Keratinocyte (primary cell): ENCODE results near the gene ERBIN. TPM values are rescaled to one million over a fixed set of nuclear protein-coding genes. Genes with fewer than 3 reads are reported as not detected.

Experiments
- DNase-seq: peaks from one replicate; pipeline ENCODE4 v3.0.0-alpha.2; 2011; ENCODE audit warnings: low read depth, missing footprints, low spot score
- FAIRE-seq: peaks from 2 replicates; lab custom pipeline; 2011; peaks lifted over from hg19 to GRCh38; lab: Jason Lieb, UNC
- H2AFZ ChIP-seq: 2 replicates; pipeline ENCODE4 v1.6.0; 2012; ENCODE audit warnings: low read length, control low read depth, inconsistent platforms; ENCODE audit not compliant: control insufficient read depth
- H3K27ac ChIP-seq: 2 replicates; pipeline ENCODE4 v1.5.1; 2011; ENCODE audit warnings: low read length; ENCODE audit not compliant: control insufficient read depth, insufficient read depth
- H3K27me3 ChIP-seq: 3 replicates; pipeline ENCODE4 v1.6.0; 2011; ENCODE audit warnings: low read length; ENCODE audit not compliant: control insufficient read depth, insufficient read depth; ENCODE audit errors: extremely low read depth
- H3K36me3 ChIP-seq, 2 experiments: 2 replicates in 1 of 2; 3 replicates in 1 of 2; pipeline ENCODE4 v1.5.1; 2011; ENCODE audit warnings: low read length in 2 of 2, mild to moderate bottlenecking in 1 of 2; ENCODE audit not compliant: control insufficient read depth in 2 of 2, insufficient read depth in 2 of 2; ENCODE audit errors: extremely low read depth in 1 of 2
- H3K4me1 ChIP-seq: 3 replicates; pipeline ENCODE4 v1.5.1; 2011; ENCODE audit warnings: low read length; ENCODE audit not compliant: control insufficient read depth, insufficient read depth; ENCODE audit errors: extremely low read depth
- H3K4me2 ChIP-seq: 3 replicates; pipeline ENCODE4 v1.6.0; 2011; ENCODE audit warnings: low read depth, low read length; ENCODE audit not compliant: control insufficient read depth, insufficient read depth; ENCODE audit errors: extremely low read depth
- H3K4me3 ChIP-seq, 3 experiments: fragments of 200-600 bp in 1 of 3; sonication (generic) in 1 of 3; 2 replicates in 2 of 3; 3 replicates in 1 of 3; pipeline ENCODE4 v1.5.1; 2011 to 2016; ENCODE audit warnings: low read length in 3 of 3, mild to moderate bottlenecking in 3 of 3, control low read depth in 2 of 3, inconsistent platforms in 1 of 3, low read depth in 1 of 3, mixed read lengths in 1 of 3, mixed run types in 1 of 3, moderate library complexity in 1 of 3; ENCODE audit not compliant: control insufficient read depth in 2 of 3, insufficient read depth in 2 of 3; ENCODE audit errors: extremely low read depth in 1 of 3
- H3K79me2 ChIP-seq: 2 replicates; pipeline ENCODE4 v1.6.0; 2012; ENCODE audit warnings: low read length; ENCODE audit not compliant: control insufficient read depth, insufficient read depth
- H3K9ac ChIP-seq: 3 replicates; pipeline ENCODE4 v1.6.0; 2011; ENCODE audit warnings: low read length; ENCODE audit not compliant: control insufficient read depth, insufficient read depth; ENCODE audit errors: extremely low read depth
- H3K9me1 ChIP-seq: 3 replicates; pipeline ENCODE4 v1.6.0; 2011; ENCODE audit warnings: low read length; ENCODE audit not compliant: control insufficient read depth, insufficient read depth; ENCODE audit errors: extremely low read depth
- H3K9me3 ChIP-seq: 2 replicates; pipeline ENCODE4 v1.5.1; 2012; ENCODE audit warnings: low read depth, low read length; ENCODE audit not compliant: control insufficient read depth
- H4K20me1 ChIP-seq: 3 replicates; pipeline ENCODE4 v1.6.0; 2011; ENCODE audit warnings: low read length; ENCODE audit not compliant: control insufficient read depth, insufficient read depth; ENCODE audit errors: extremely low read depth
- EZH2 ChIP-seq: IDR thresholded peaks from one replicate; pipeline ENCODE4 v1.6.1; 2012; ENCODE audit warnings: inconsistent platforms, mild to moderate bottlenecking, low read length, moderate library complexity
- dilution Hi-C: fragments of 300-500 bp; cut with MboI; formaldehyde crosslinking; loops from one replicate; pipeline ENCODE4 v1.7.0; 2020; ENCODE audit warnings: low sequenced_read_pairs; ENCODE audit not compliant: extremely low pct_ligation_motif_present
- polyA plus RNA-seq, 5 experiments: library from polyadenylated mRNA; depleted of rRNA in 3 of 5; stranded (reverse) in 3 of 5; stranded (forward) in 1 of 5; unstranded in 1 of 5; fragments of >200 nt; gene quantifications; 1 replicate in 1 of 5; 2 replicates in 3 of 5; 3 replicates in 1 of 5; pipeline versions ENCODE4 v1.2.1 to v1.2.3, GENCODE V29; 2011 to 2012; ENCODE audit warnings: missing spikeins in 2 of 5, low read depth in 1 of 5, low replicate concordance in 1 of 5
- TF ChIP-seq, protein P1 (sequence below), 3 experiments: IDR thresholded peaks in 1 of 3; conservative IDR thresholded peaks in 1 of 3; optimal IDR thresholded peaks in 1 of 3; 2 replicates in 2 of 3; 3 replicates in 1 of 3; pipeline versions ENCODE3 to v1.5.1; 2011; ENCODE audit warnings: low read length in 3 of 3, mild to moderate bottlenecking in 3 of 3, moderate library complexity in 2 of 3, control low read depth in 1 of 3, inconsistent platforms in 1 of 3; ENCODE audit not compliant: insufficient read depth in 2 of 3; ENCODE audit errors: extremely low read depth in 1 of 3

ERBIN gene
- polyA plus RNA-seq, 1 donor (not counting 4 experiments of a cell fraction or from before 2014, with no cell fraction given), result 30.6 TPM

GRCh38 chr5:65919773-65920172 is 6.6 kb upstream of the ERBIN start:
- no peaks in the 10 kb centered on the region for H4K20me1 ChIP-seq
- H2AFZ ChIP-seq, result no peak overlapping the region
- no peak overlapping the region for H3K4me3 ChIP-seq
- TF ChIP-seq, protein P1, sequence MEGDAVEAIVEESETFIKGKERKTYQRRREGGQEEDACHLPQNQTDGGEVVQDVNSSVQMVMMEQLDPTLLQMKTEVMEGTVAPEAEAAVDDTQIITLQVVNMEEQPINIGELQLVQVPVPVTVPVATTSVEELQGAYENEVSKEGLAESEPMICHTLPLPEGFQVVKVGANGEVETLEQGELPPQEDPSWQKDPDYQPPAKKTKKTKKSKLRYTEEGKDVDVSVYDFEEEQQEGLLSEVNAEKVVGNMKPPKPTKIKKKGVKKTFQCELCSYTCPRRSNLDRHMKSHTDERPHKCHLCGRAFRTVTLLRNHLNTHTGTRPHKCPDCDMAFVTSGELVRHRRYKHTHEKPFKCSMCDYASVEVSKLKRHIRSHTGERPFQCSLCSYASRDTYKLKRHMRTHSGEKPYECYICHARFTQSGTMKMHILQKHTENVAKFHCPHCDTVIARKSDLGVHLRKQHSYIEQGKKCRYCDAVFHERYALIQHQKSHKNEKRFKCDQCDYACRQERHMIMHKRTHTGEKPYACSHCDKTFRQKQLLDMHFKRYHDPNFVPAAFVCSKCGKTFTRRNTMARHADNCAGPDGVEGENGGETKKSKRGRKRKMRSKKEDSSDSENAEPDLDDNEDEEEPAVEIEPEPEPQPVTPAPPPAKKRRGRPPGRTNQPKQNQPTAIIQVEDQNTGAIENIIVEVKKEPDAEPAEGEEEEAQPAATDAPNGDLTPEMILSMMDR (optimal IDR thresholded peaks at IDR 0.05 in 1 of 3, IDR thresholded peaks at IDR 0.05 in 1 of 3, conservative IDR thresholded peaks at IDR 0.05 in 1 of 3; ENCODE audit: extremely low read depth in 1 of 3, insufficient read depth in 2 of 3, low read length in 3 of 3), result no peak
- no peak for TF ChIP-seq EZH2
- H3K27me3 ChIP-seq, result no peaks in the 10 kb centered on the region
- H3K4me1 ChIP-seq, result peaks cover 4% of the 10 kb centered on the region
- H3K79me2 ChIP-seq, result no peaks in the 10 kb centered on the region
- H3K9ac ChIP-seq, result no peak overlapping the region
- H3K27ac ChIP-seq, result no peak overlapping the region
- H3K4me2 ChIP-seq, result no peak overlapping the region
- dilution Hi-C loops, result no loop called here
- FAIRE-seq, result no peak
- no peaks in the 10 kb centered on the region for H3K36me3 ChIP-seq
- H3K9me3 ChIP-seq, result no peaks in the 10 kb centered on the region
- no peaks in the 10 kb centered on the region for H3K9me1 ChIP-seq
- DNase-seq, result no peak

DNA sequence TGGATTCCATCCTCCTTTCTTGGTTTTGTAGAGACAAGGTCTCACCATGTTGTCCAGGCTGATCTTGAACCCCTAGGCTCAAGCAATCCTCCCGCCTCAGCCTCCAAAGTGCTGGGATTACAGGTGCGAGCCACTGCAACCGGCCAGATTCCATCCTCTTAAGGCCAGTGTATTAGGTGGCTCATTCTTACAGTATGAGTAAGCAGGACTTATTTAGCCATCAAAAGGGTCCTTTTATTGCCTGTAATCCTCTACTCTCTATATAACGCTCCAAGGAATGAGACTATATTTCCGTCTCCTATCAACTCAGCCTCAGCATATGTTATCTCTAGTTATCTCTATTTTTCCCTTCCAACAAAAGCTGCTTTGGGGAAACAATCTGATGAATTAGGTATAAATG is 3.0 kb upstream of the ERBIN start:
- DNase-seq, result no peak
- H3K27me3 ChIP-seq, result no peaks in the 10 kb centered on the region
- peaks cover 4% of the 10 kb centered on the region for H3K4me1 ChIP-seq
- no peaks in the 10 kb centered on the region for H3K9me1 ChIP-seq
- no peak overlapping the region for H3K27ac ChIP-seq
- H3K36me3 ChIP-seq, result no peaks in the 10 kb centered on the region
- H3K4me2 ChIP-seq, result no peak overlapping the region
- no peak for TF ChIP-seq EZH2
- TF ChIP-seq, protein P1 (optimal IDR thresholded peaks at IDR 0.05 in 1 of 3, IDR thresholded peaks at IDR 0.05 in 1 of 3, conservative IDR thresholded peaks at IDR 0.05 in 1 of 3; ENCODE audit: extremely low read depth in 1 of 3, insufficient read depth in 2 of 3, low read length in 3 of 3), result no peak
- dilution Hi-C loops, result no loop called here
- H4K20me1 ChIP-seq, result no peaks in the 10 kb centered on the region
- H3K79me2 ChIP-seq, result peaks cover 19% of the 10 kb centered on the region
- no peaks in the 10 kb centered on the region for H3K9me3 ChIP-seq
- no peak overlapping the region for H3K4me3 ChIP-seq
- FAIRE-seq, result no peak
- no peak overlapping the region for H2AFZ ChIP-seq
- no peak overlapping the region for H3K9ac ChIP-seq
